HEK293 (cell line): ENCODE results near the gene MATN4.

Source experiments
- CTCF ChIA-PET: fragments of 350-600 bp; formaldehyde crosslinking; extraction: SDS; loops from one replicate; lab custom pipeline; 2021; ENCODE audit warnings: antibody characterized with exemption; lab: Yijun Ruan, JAX
- POLR2A ChIA-PET: fragments of 300-600 bp; formaldehyde crosslinking; extraction: SDS; loops from one replicate; lab custom pipeline; 2020; ENCODE audit warnings: antibody characterized with exemption, inconsistent platforms; lab: Yijun Ruan, JAX
- H3K27ac ChIP-seq: fragments of 200-500 bp; sonication (Bioruptor generic); 2 replicates; pipeline ENCODE4 v1.5.1; 2014; ENCODE audit warnings: low read depth, low read length, control low read depth, inconsistent platforms; ENCODE audit errors: extremely low read depth
- H3K36me3 ChIP-seq, 2 experiments: fragments of 200-500 bp in 1 of 2; sonication (Bioruptor generic) in 1 of 2; 1 replicate in 1 of 2; 2 replicates in 1 of 2; pipeline ENCODE4 v1.5.1; 2014 to 2017; ENCODE audit warnings: inconsistent platforms in 2 of 2, low read length in 2 of 2; ENCODE audit not compliant: control insufficient read depth in 2 of 2, insufficient read depth in 1 of 2
- H3K4me1 ChIP-seq: fragments of 200-500 bp; sonication (Bioruptor generic); 2 replicates; pipeline ENCODE4 v1.5.1; 2014; ENCODE audit warnings: mild to moderate bottlenecking, low read length, inconsistent platforms; ENCODE audit not compliant: control insufficient read depth, insufficient read depth
- H3K4me3 ChIP-seq: 2 replicates; pipeline ENCODE4 v1.5.1; 2011; ENCODE audit warnings: low read depth, mild to moderate bottlenecking, control low read depth, low read length, moderate library complexity
- H3K9me3 ChIP-seq: fragments of 200-500 bp; sonication (Bioruptor generic); 2 replicates; pipeline ENCODE4 v1.5.1; 2014; ENCODE audit warnings: low read depth, low read length, inconsistent platforms; ENCODE audit not compliant: control insufficient read depth, insufficient read depth
- EGR2 ChIP-seq: fragments of 450-650 bp; formaldehyde crosslinking; IDR thresholded peaks from 2 replicates; pipeline ENCODE4 v1.5.1; 2016; ENCODE audit warnings: low read depth, missing biosample characterization, missing genetic modification characterization
- ELK4 ChIP-seq: IDR thresholded peaks from 2 replicates; pipeline ENCODE4 v1.6.1; 2011; ENCODE audit warnings: mild to moderate bottlenecking, low read depth, low read length, borderline replicate concordance
- GLIS1 ChIP-seq: fragments of 450-650 bp; formaldehyde crosslinking; IDR thresholded peaks from 2 replicates; pipeline ENCODE4 v1.5.1; 2016; ENCODE audit warnings: missing biosample characterization, missing genetic modification characterization
- GLIS2 ChIP-seq: fragments of 450-650 bp; formaldehyde crosslinking; IDR thresholded peaks from 2 replicates; pipeline ENCODE4 v1.5.1; 2016; ENCODE audit warnings: missing biosample characterization, missing genetic modification characterization
- IKZF3 ChIP-seq: fragments of 450-650 bp; IDR thresholded peaks from 2 replicates; pipeline ENCODE4 v1.5.0; 2018; ENCODE audit warnings: missing biosample characterization, mild to moderate bottlenecking, missing genetic modification characterization, moderate library complexity
- KLF1 ChIP-seq: fragments of 450-650 bp; formaldehyde crosslinking; IDR thresholded peaks from 2 replicates; pipeline ENCODE4 v1.5.1; 2016; ENCODE audit warnings: missing biosample characterization, missing genetic modification characterization
- KLF17 ChIP-seq: fragments of 450-650 bp; formaldehyde crosslinking; IDR thresholded peaks from 2 replicates; pipeline ENCODE4 v1.5.1; 2016; ENCODE audit warnings: missing biosample characterization, missing genetic modification characterization
- KLF9 ChIP-seq: fragments of 450-650 bp; formaldehyde crosslinking; IDR thresholded peaks from 2 replicates; pipeline ENCODE4 v1.5.1; 2016; ENCODE audit warnings: missing biosample characterization, missing genetic modification characterization, low read depth
- OSR2 ChIP-seq: fragments of 450-650 bp; formaldehyde crosslinking; IDR thresholded peaks from 2 replicates; pipeline ENCODE4 v1.5.1; 2016; ENCODE audit warnings: missing biosample characterization, missing genetic modification characterization
- YY2 ChIP-seq: fragments of 450-650 bp; formaldehyde crosslinking; IDR thresholded peaks from 2 replicates; pipeline ENCODE4 v1.5.1; 2016; ENCODE audit warnings: missing biosample characterization, missing genetic modification characterization
- ZBTB11 ChIP-seq: fragments of 450-650 bp; formaldehyde crosslinking; conservative IDR thresholded peaks from 2 replicates; pipeline ENCODE4 v1.5.1; 2016; ENCODE audit warnings: low read depth, missing biosample characterization, missing genetic modification characterization
- ZFHX2 ChIP-seq: fragments of 450-650 bp; formaldehyde crosslinking; conservative IDR thresholded peaks from 2 replicates; pipeline ENCODE4 v1.5.1; 2016; ENCODE audit warnings: missing biosample characterization, missing genetic modification characterization
- ZNF211 ChIP-seq: fragments of 450-650 bp; formaldehyde crosslinking; IDR thresholded peaks from 2 replicates; pipeline ENCODE4 v1.5.1; 2016; ENCODE audit warnings: low read depth, missing biosample characterization, missing genetic modification characterization
- ZNF280C ChIP-seq: fragments of 450-650 bp; formaldehyde crosslinking; IDR thresholded peaks from 2 replicates; pipeline ENCODE4 v1.5.1; 2016; ENCODE audit warnings: missing biosample characterization, missing genetic modification characterization
- ZNF394 ChIP-seq: fragments of 450-650 bp; formaldehyde crosslinking; IDR thresholded peaks from 2 replicates; pipeline ENCODE4 v1.5.1; 2016; ENCODE audit warnings: missing biosample characterization, missing genetic modification characterization, mild to moderate bottlenecking, moderate library complexity, borderline replicate concordance
- ZNF398 ChIP-seq: fragments of 450-650 bp; formaldehyde crosslinking; IDR thresholded peaks from 2 replicates; pipeline ENCODE4 v1.5.1; 2017; ENCODE audit warnings: missing biosample characterization, missing genetic modification characterization
- ZNF416 ChIP-seq: fragments of 450-650 bp; formaldehyde crosslinking; IDR thresholded peaks from 2 replicates; pipeline ENCODE4 v1.5.1; 2016; ENCODE audit warnings: missing biosample characterization, missing genetic modification characterization
- ZNF664 ChIP-seq: fragments of 450-650 bp; formaldehyde crosslinking; IDR thresholded peaks from 2 replicates; pipeline ENCODE4 v1.5.1; 2016; ENCODE audit warnings: missing biosample characterization, missing genetic modification characterization
- TF ChIP-seq, protein P1 (sequence below): fragments of 450-650 bp; formaldehyde crosslinking; IDR thresholded peaks from 2 replicates; pipeline ENCODE4 v1.5.1; 2016; ENCODE audit warnings: missing biosample characterization, missing genetic modification characterization
- TF ChIP-seq, protein P2 (sequence below): fragments of 450-650 bp; formaldehyde crosslinking; IDR thresholded peaks from 2 replicates; pipeline ENCODE4 v1.5.1; 2016; ENCODE audit warnings: missing biosample characterization, missing genetic modification characterization

Gene MATN4

DNA sequence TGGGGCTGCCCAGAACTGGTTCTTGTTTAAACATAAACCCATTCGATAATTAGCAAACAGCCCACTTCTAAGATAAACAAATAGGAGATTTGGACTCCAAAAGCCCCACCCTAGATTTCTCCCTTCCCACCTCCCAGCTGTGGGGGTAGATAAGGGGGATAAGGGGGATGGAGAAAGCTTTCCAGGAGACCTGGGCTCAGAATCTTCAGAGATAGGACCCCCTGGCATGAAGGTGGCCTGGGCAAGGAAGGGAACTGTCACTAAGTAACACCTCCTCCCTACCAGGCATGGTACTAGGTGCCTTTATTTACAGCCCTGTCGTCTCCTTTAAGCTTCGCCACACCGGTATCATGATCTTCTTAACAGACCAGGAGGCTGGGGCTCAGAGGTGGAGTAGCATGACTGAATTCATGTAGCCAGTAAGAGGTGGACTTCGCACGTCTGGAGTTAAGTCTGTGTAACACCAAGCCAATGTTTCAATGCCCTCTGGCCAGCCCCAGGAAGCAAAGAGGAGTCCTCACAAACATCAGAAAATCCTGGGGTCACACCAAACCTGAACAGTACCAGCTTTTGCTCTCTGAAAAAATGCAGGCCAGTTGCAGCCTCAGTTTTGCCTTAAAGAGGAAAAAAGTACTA lies 35.6 kb upstream of the MATN4 start:
- peak overlapping the region; percentile 44; the same call in 1 of the 2 replicates for H3K27ac ChIP-seq
- peaks cover 0 to 9% of the 10 kb centered on the region in 2 experiments; a peak in 1 of 3 replicates for H3K36me3 ChIP-seq
- ChIA-PET POLR2A (interaction anchor here (0.8 to 2.1 kb wide), 4 partner anchors 9 to 64 kb away, joined by 3 to 11 read pairs (median 5); partner anchors contain the start of gene SYS1), CTCF (interaction anchor here (0.7 to 2.3 kb wide), 7 partner anchors 14 to 433 kb away, joined by 3 to 11 read pairs (median 3); partner anchors contain the start of gene SYS1)
- H3K4me1 ChIP-seq = peaks cover 38% of the 10 kb centered on the region
- H3K4me3 ChIP-seq = no peak overlapping the region
- no peaks in the 10 kb centered on the region for H3K9me3 ChIP-seq
- no peak for TF ChIP-seq ELK4
- TF ChIP-seq GLIS2 (tag by site-specific recombination) = peak; percentile 34; the same call in 1 of the 2 replicates
- TF ChIP-seq OSR2 (tag by site-specific recombination) = no peak
- no peak for TF ChIP-seq ZNF280C
- TF ChIP-seq ZNF398 (tag by site-specific recombination) = peak; percentile 63
- peak; percentile 83 for TF ChIP-seq GLIS1 (tag by site-specific recombination)
- TF ChIP-seq, protein P1, sequence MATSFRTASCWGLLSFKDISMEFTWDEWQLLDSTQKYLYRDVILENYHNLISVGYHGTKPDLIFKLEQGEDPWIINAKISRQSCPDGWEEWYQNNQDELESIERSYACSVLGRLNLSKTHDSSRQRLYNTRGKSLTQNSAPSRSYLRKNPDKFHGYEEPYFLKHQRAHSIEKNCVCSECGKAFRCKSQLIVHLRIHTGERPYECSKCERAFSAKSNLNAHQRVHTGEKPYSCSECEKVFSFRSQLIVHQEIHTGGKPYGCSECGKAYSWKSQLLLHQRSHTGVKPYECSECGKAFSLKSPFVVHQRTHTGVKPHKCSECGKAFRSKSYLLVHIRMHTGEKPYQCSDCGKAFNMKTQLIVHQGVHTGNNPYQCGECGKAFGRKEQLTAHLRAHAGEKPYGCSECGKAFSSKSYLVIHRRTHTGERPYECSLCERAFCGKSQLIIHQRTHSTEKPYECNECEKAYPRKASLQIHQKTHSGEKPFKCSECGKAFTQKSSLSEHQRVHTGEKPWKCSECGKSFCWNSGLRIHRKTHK (tag by site-specific recombination) = no peak
- 0 out of 2 replicates have a peak, but pooled peaks have one; percentile 23 for TF ChIP-seq KLF17 (tag by site-specific recombination)
- TF ChIP-seq ZNF394 (tag by site-specific recombination) = 0 out of 2 replicates have a peak, but pooled peaks have one; percentile 21
- TF ChIP-seq KLF1 (tag by site-specific recombination) = peak; percentile 87
- no peak for TF ChIP-seq ZNF416 (tag by site-specific recombination)
- no peak for TF ChIP-seq ZBTB11 (tag by site-specific recombination)
- peak; percentile 30; the same call in 1 of the 2 replicates for TF ChIP-seq IKZF3
- peak; percentile 48 for TF ChIP-seq EGR2 (tag by site-specific recombination)
- TF ChIP-seq, protein P2, sequence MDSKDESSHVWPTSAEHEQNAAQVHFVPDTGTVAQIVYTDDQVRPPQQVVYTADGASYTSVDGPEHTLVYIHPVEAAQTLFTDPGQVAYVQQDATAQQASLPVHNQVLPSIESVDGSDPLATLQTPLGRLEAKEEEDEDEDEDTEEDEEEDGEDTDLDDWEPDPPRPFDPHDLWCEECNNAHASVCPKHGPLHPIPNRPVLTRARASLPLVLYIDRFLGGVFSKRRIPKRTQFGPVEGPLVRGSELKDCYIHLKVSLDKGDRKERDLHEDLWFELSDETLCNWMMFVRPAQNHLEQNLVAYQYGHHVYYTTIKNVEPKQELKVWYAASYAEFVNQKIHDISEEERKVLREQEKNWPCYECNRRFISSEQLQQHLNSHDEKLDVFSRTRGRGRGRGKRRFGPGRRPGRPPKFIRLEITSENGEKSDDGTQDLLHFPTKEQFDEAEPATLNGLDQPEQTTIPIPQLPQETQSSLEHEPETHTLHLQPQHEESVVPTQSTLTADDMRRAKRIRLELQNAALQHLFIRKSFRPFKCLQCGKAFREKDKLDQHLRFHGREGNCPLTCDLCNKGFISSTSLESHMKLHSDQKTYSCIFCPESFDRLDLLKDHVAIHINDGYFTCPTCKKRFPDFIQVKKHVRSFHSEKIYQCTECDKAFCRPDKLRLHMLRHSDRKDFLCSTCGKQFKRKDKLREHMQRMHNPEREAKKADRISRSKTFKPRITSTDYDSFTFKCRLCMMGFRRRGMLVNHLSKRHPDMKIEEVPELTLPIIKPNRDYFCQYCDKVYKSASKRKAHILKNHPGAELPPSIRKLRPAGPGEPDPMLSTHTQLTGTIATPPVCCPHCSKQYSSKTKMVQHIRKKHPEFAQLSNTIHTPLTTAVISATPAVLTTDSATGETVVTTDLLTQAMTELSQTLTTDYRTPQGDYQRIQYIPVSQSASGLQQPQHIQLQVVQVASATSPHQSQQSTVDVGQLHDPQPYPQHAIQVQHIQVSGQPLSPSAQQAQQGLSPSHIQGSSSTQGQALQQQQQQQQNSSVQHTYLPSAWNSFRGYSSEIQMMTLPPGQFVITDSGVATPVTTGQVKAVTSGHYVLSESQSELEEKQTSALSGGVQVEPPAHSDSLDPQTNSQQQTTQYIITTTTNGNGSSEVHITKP (tag by site-specific recombination) = no peak
- TF ChIP-seq ZNF664 (tag by site-specific recombination) = no peak
- TF ChIP-seq KLF9 (tag by site-specific recombination) = no peak
- TF ChIP-seq ZNF211 (tag by site-specific recombination) = no peak
- TF ChIP-seq ZFHX2 (tag by site-specific recombination) = peak; percentile 36; the same call in 1 of the 2 replicates
- TF ChIP-seq YY2 (tag by site-specific recombination) = no peak
